H9 (cell line): ENCODE data around the gene FDPS. TPM values are rescaled to one million over a fixed set of nuclear protein-coding genes. Genes with fewer than 3 reads are reported as not detected.
A peak's percentile ranks its signal among the peaks of the same experiment; 100 is the strongest.

Experiments
- DNase-seq: peaks from one replicate; pipeline ENCODE4 v3.0.0-alpha.2; 2017
- H2AFZ ChIP-seq: one replicate; pipeline ENCODE4 v1.6.1; 2013; ENCODE audit warnings: mild to moderate bottlenecking, low read length, control low read depth, moderate library complexity
- H2AK5ac ChIP-seq: 2 replicates; pipeline ENCODE4 v1.6.1; 2013; ENCODE audit warnings: low read length, control low read depth, mixed read lengths; ENCODE audit not compliant: insufficient read length
- H2BK120ac ChIP-seq: one replicate; pipeline ENCODE4 v1.6.1; 2013; ENCODE audit warnings: low read depth, mild to moderate bottlenecking, low read length, control low read depth, inconsistent platforms; ENCODE audit not compliant: poor library complexity, severe bottlenecking
- H2BK12ac ChIP-seq: 2 replicates; pipeline ENCODE4 v1.6.1; 2013; ENCODE audit warnings: low read length, control low read depth, mixed read lengths, low read depth; ENCODE audit not compliant: insufficient read length
- H2BK15ac ChIP-seq: 2 replicates; pipeline ENCODE4 v1.6.1; 2013; ENCODE audit warnings: low read depth, low read length, control low read depth
- H2BK20ac ChIP-seq: one replicate; pipeline ENCODE4 v1.6.1; 2013; ENCODE audit warnings: low read depth, mild to moderate bottlenecking, low read length, control low read depth, inconsistent platforms; ENCODE audit not compliant: poor library complexity, severe bottlenecking
- H2BK5ac ChIP-seq: 2 replicates; pipeline ENCODE4 v1.6.1; 2013; ENCODE audit warnings: low read length, control low read depth, mixed read lengths; ENCODE audit not compliant: insufficient read length
- H3K14ac ChIP-seq: 2 replicates; pipeline ENCODE4 v1.6.1; 2013; ENCODE audit warnings: low read length, control low read depth; ENCODE audit not compliant: insufficient read depth
- H3K18ac ChIP-seq: 2 replicates; pipeline ENCODE4 v1.6.1; 2013; ENCODE audit warnings: low read depth, mild to moderate bottlenecking, mixed read lengths, low read length, control low read depth; ENCODE audit not compliant: insufficient read length
- H3K23ac ChIP-seq: 2 replicates; pipeline ENCODE4 v1.6.1; 2013; ENCODE audit warnings: low read length, control low read depth, mixed read lengths, low read depth; ENCODE audit not compliant: insufficient read length
- H3K23me2 ChIP-seq: 2 replicates; pipeline ENCODE4 v1.6.1; 2013; ENCODE audit warnings: low read depth, mild to moderate bottlenecking, mixed read lengths, low read length, control low read depth; ENCODE audit not compliant: insufficient read length, poor library complexity, severe bottlenecking
- H3K27ac ChIP-seq: 2 replicates; pipeline ENCODE4 v1.5.1; 2013; ENCODE audit warnings: low read length, control low read depth, mixed read lengths, low read depth; ENCODE audit not compliant: insufficient read length
- H3K27me3 ChIP-seq: 2 replicates; pipeline ENCODE4 v1.6.1; 2013; ENCODE audit warnings: low read length, control low read depth, inconsistent platforms; ENCODE audit not compliant: insufficient read depth
- H3K4ac ChIP-seq: 2 replicates; pipeline ENCODE4 v1.6.1; 2013; ENCODE audit warnings: low read depth, mild to moderate bottlenecking, control low read depth, inconsistent platforms, low read length, moderate library complexity
- H3K4me1 ChIP-seq: 2 replicates; pipeline ENCODE4 v1.6.1; 2013; ENCODE audit warnings: low read length, control low read depth, inconsistent platforms; ENCODE audit not compliant: insufficient read depth
- H3K4me2 ChIP-seq: 2 replicates; pipeline ENCODE4 v1.6.1; 2013; ENCODE audit warnings: low read length, control low read depth, mixed read lengths; ENCODE audit not compliant: insufficient read length, insufficient read depth
- H3K56ac ChIP-seq: 2 replicates; pipeline ENCODE4 v1.6.1; 2013; ENCODE audit warnings: low read depth, mild to moderate bottlenecking, mixed read lengths, low read length, control low read depth; ENCODE audit not compliant: insufficient read length
- H3K79me1 ChIP-seq: 2 replicates; pipeline ENCODE4 v1.6.1; 2013; ENCODE audit warnings: low read depth, mild to moderate bottlenecking, moderate library complexity, low read length, control low read depth, inconsistent platforms; ENCODE audit not compliant: insufficient read depth, poor library complexity, severe bottlenecking
- H3K79me2 ChIP-seq: 2 replicates; pipeline ENCODE4 v1.6.1; 2013; ENCODE audit warnings: low read length, control low read depth, inconsistent platforms; ENCODE audit not compliant: insufficient read depth
- H3K9ac ChIP-seq: 2 replicates; pipeline ENCODE4 v1.6.1; 2013; ENCODE audit warnings: low read length, control low read depth, mixed read lengths; ENCODE audit not compliant: insufficient read length; ENCODE audit errors: extremely low read depth
- H3K9me3 ChIP-seq: one replicate; pipeline ENCODE4 v1.6.1; 2013; ENCODE audit warnings: low read depth, low read length, inconsistent platforms; ENCODE audit not compliant: control insufficient read depth
- H3T11ph ChIP-seq: one replicate; pipeline ENCODE4 v1.6.1; 2013; ENCODE audit warnings: mild to moderate bottlenecking, low read length, control low read depth, inconsistent platforms
- H4K20me1 ChIP-seq: one replicate; pipeline ENCODE4 v1.6.1; 2013; ENCODE audit not compliant: control insufficient read depth, insufficient read length, insufficient read depth
- H4K5ac ChIP-seq: 2 replicates; pipeline ENCODE4 v1.6.1; 2013; ENCODE audit warnings: low read depth, mild to moderate bottlenecking, mixed read lengths, low read length, control low read depth; ENCODE audit not compliant: insufficient read length
- H4K8ac ChIP-seq: replicated peaks from 2 replicates; pipeline ENCODE4 v1.6.1; 2013; ENCODE audit warnings: low read length, control low read depth, mixed read lengths, low read depth; ENCODE audit not compliant: insufficient read length
- H4K91ac ChIP-seq: 2 replicates; pipeline ENCODE4 v1.6.1; 2013; ENCODE audit warnings: low read depth, mild to moderate bottlenecking, moderate library complexity, mixed read lengths, low read length, control low read depth; ENCODE audit not compliant: insufficient read length
- H3K27ac Mint-ChIP-seq, 3 experiments: 2 replicates in 2 of 3; 3 replicates in 1 of 3; pipeline ENCODE4 v1.8.0; 2020 to 2021; ENCODE audit warnings: mixed read lengths in 3 of 3, mild to moderate bottlenecking in 1 of 3, moderate library complexity in 1 of 3
- H3K27me3 Mint-ChIP-seq: 2 replicates; pipeline ENCODE4 v1.8.0; 2021; ENCODE audit warnings: low read depth, mild to moderate bottlenecking, moderate library complexity, mixed read lengths
- H3K36me3 Mint-ChIP-seq, 3 experiments: 2 replicates in 2 of 3; 3 replicates in 1 of 3; pipeline ENCODE4 v1.8.0; 2020 to 2021; ENCODE audit warnings: low read depth in 3 of 3, mixed read lengths in 3 of 3; ENCODE audit not compliant: insufficient read depth in 1 of 3
- H3K4me1 Mint-ChIP-seq, 2 experiments: 2 replicates each; pipeline ENCODE4 v1.8.0; 2020; ENCODE audit warnings: mixed read lengths in 2 of 2
- H3K4me3 Mint-ChIP-seq, 2 experiments: 2 replicates in 1 of 2; 3 replicates in 1 of 2; pipeline ENCODE4 v1.8.0; 2020 to 2021; ENCODE audit warnings: mild to moderate bottlenecking in 2 of 2, mixed read lengths in 2 of 2, moderate library complexity in 1 of 2
- H3K9me3 Mint-ChIP-seq, 2 experiments: 2 replicates in 1 of 2; 3 replicates in 1 of 2; pipeline ENCODE4 v1.8.0; 2020; ENCODE audit warnings: mild to moderate bottlenecking in 2 of 2, mixed read lengths in 2 of 2, moderate library complexity in 1 of 2
- WGBS: extraction: QIAGEN DNeasy Blood & Tissue Kit; methylation state at CpG from one replicate; pipeline ENCODE4 v1.1.7; 2013; ENCODE audit warnings: missing lambda C conversion rate, low lambda C conversion rate, mixed read lengths; ENCODE audit not compliant: insufficient read length; ENCODE audit errors: extremely low coverage; 5-methylcytosine and 5-hydroxymethylcytosine counted together
- total RNA-seq: library from RNA; stranded (reverse); gene quantifications from 2 replicates; pipeline ENCODE4 v1.2.1, GENCODE V29; 2021
- TF ChIP-seq, protein P1 (sequence below): fragments of 200-600 bp; sonication (generic); conservative IDR thresholded peaks from 3 replicates; pipeline ENCODE4 v1.8.0; 2021; ENCODE audit warnings: antibody characterized with exemption, mild to moderate bottlenecking

FDPS gene
- total RNA-seq, 1 experiment from 2014 or later, result 273 TPM

- DNase-seq, result no peak
- no peak overlapping the region for H3K27ac ChIP-seq
- no peaks in the 10 kb centered on the region for H3K9me3 ChIP-seq
- no peaks in the 10 kb centered on the region for H3K27me3 ChIP-seq
- no peak overlapping the region for H4K91ac ChIP-seq
- H3K9ac ChIP-seq, result no peak overlapping the region
- no peak overlapping the region for H2BK5ac ChIP-seq
- no peaks in the 10 kb centered on the region for H3K4me1 ChIP-seq
- H3K4me3 Mint-ChIP-seq, result no peak overlapping the region
- H3K27ac Mint-ChIP-seq, result peak overlapping the region in 1 of 3 experiments; percentile 24; a peak in 2 of 7 replicates
- no CpG with 5 or more reads among the region's 11 CpGs for WGBS
- no peak overlapping the region for H2BK120ac ChIP-seq
- H3K79me2 ChIP-seq, result peaks cover 4% of the 10 kb centered on the region; the same call in 1 of the 2 replicates
- no peaks in the 10 kb centered on the region for H3K79me1 ChIP-seq
- H2BK15ac ChIP-seq, result no peak overlapping the region
- H3K23me2 ChIP-seq, result peaks cover 4% of the 10 kb centered on the region
- H3T11ph ChIP-seq, result no peak overlapping the region
- H4K20me1 ChIP-seq, result no peaks in the 10 kb centered on the region
- no peaks in the 10 kb centered on the region; the same call in 1 of the 2 replicates for H3K27me3 Mint-ChIP-seq
- H4K8ac ChIP-seq, result no peak overlapping the region
- no peak overlapping the region for H3K14ac ChIP-seq
- H3K56ac ChIP-seq, result no peak overlapping the region
- H4K5ac ChIP-seq, result no peak overlapping the region
- H3K23ac ChIP-seq, result no peak overlapping the region
- H3K4me1 Mint-ChIP-seq, result peaks cover 9 to 12% of the 10 kb centered on the region in 2 experiments
- H3K9me3 Mint-ChIP-seq, result no peaks in the 10 kb centered on the region
- H2BK20ac ChIP-seq, result no peak overlapping the region
- no peak overlapping the region for H3K4ac ChIP-seq
- H3K36me3 Mint-ChIP-seq, result no peaks in the 10 kb centered on the region; a peak in 1 of 7 replicates
- H2BK12ac ChIP-seq, result no peak overlapping the region
- no peak overlapping the region for H3K18ac ChIP-seq
- no peak overlapping the region for H2AFZ ChIP-seq
- no peak overlapping the region for H3K4me2 ChIP-seq
- TF ChIP-seq, protein P1, sequence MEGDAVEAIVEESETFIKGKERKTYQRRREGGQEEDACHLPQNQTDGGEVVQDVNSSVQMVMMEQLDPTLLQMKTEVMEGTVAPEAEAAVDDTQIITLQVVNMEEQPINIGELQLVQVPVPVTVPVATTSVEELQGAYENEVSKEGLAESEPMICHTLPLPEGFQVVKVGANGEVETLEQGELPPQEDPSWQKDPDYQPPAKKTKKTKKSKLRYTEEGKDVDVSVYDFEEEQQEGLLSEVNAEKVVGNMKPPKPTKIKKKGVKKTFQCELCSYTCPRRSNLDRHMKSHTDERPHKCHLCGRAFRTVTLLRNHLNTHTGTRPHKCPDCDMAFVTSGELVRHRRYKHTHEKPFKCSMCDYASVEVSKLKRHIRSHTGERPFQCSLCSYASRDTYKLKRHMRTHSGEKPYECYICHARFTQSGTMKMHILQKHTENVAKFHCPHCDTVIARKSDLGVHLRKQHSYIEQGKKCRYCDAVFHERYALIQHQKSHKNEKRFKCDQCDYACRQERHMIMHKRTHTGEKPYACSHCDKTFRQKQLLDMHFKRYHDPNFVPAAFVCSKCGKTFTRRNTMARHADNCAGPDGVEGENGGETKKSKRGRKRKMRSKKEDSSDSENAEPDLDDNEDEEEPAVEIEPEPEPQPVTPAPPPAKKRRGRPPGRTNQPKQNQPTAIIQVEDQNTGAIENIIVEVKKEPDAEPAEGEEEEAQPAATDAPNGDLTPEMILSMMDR, result no peak
- no peak overlapping the region for H2AK5ac ChIP-seq
Observed at GRCh38 chr1:155304558-155305063, 4.1 kb upstream of the FDPS start.
